ENCODE data around the gene ZNF101.

DNA sequence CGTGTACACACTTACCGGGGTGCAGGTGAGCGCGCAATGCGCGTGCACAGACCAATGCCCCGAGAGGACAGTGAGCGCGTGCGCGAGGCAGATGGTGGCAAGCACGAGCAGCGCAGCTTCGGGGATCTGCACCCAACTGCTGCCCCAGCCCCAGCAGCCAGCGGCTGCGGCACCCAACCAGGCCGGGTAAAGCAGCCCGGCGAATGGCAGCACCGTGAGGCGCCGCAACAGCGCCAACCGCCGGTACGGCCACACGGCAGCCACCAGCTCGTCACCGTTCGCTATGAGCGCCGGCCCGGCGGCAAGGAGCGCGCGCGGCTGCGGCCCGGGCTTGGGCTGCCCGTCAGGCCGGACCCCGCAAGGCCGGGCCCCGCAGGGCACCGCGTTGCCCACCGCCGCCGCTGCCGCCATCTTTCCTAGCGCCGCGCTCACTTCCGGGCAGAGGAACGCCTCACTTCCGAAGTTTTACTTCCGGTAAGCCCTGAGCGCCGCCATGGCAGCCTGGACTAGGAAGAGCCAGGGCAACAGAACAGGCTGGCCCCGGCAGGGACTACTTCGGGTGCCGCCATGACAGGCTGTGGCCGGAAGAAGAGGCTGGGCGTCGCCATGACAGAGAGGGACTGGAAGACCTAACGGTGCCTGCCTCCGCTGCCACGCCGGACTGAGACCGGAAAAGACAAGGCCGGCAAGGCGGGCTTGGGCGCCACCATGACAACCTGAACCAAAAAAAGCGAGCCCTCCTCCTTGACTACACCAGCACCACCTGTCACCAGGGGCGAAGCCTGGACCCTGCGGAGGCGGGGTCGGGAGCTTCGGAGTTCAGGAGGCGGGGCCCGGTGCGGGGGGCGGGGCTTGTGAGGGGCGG is 5.2 kb upstream of the ZNF101 start, which contains the start of gene ATP13A1:
- TF ChIP-seq, protein P1, sequence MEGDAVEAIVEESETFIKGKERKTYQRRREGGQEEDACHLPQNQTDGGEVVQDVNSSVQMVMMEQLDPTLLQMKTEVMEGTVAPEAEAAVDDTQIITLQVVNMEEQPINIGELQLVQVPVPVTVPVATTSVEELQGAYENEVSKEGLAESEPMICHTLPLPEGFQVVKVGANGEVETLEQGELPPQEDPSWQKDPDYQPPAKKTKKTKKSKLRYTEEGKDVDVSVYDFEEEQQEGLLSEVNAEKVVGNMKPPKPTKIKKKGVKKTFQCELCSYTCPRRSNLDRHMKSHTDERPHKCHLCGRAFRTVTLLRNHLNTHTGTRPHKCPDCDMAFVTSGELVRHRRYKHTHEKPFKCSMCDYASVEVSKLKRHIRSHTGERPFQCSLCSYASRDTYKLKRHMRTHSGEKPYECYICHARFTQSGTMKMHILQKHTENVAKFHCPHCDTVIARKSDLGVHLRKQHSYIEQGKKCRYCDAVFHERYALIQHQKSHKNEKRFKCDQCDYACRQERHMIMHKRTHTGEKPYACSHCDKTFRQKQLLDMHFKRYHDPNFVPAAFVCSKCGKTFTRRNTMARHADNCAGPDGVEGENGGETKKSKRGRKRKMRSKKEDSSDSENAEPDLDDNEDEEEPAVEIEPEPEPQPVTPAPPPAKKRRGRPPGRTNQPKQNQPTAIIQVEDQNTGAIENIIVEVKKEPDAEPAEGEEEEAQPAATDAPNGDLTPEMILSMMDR (conservative IDR thresholded peaks at IDR 0.05 in 1 of 2, IDR thresholded peaks at IDR 0.05 in 1 of 2; ENCODE audit: low read depth in 1 of 2, low read length in 2 of 2): no peak
- TF ChIP-seq EZH2 (IDR thresholded peaks at IDR 0.05; ENCODE audit: low read length, missing control alignments): no peak

Data from fibroblast of lung (primary cell).